ENCODE measurements around the gene PTPRO.

- TF ChIP-seq CTCF (optimal IDR thresholded peaks at IDR 0.05 in 1 of 3, IDR thresholded peaks at IDR 0.05 in 1 of 3, conservative IDR thresholded peaks at IDR 0.05 in 1 of 3; ENCODE audit: extremely low read depth in 1 of 3, insufficient read depth in 2 of 3, low read length in 3 of 3): no peak
- no peak for TF ChIP-seq EZH2 (IDR thresholded peaks at IDR 0.05; ENCODE audit: low read length)
Observed at GRCh38 chr12:15528666-15529065, 206.4 kb downstream of the PTPRO start.

All from keratinocyte (primary cell).